GM19193 (cell line): ENCODE data around the gene MYL2.

Experiments used
- POLR2A ChIP-seq: IDR thresholded peaks from 4 replicates; pipeline ENCODE4 v1.6.1; 2011; ENCODE audit not compliant: insufficient read depth, insufficient read length; ENCODE audit errors: extremely low read depth

Gene MYL2

DNA sequence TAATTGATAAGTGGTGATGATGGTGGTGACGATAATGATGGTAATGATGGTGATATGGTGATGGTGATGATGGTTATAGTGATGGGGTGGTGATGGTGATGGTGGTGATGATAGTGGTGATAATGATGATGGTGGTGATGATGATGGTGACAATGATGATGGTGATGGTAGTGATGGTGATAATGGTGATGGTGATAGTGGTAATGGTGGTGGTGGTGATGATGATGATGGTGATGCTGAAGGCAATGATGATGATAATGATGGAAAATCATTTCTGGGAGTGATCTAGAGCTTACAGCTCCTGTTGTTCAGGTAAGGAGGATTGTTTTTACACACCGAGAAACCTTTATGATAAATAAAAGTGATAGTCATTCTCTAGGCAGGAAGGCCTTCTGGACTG lies 39.7 kb downstream of the MYL2 start:
- TF ChIP-seq POLR2A = no peak

GRCh38 chr12:110874781-110875180 lies 45.6 kb downstream of the MYL2 start:
- TF ChIP-seq POLR2A = no peak

DNA sequence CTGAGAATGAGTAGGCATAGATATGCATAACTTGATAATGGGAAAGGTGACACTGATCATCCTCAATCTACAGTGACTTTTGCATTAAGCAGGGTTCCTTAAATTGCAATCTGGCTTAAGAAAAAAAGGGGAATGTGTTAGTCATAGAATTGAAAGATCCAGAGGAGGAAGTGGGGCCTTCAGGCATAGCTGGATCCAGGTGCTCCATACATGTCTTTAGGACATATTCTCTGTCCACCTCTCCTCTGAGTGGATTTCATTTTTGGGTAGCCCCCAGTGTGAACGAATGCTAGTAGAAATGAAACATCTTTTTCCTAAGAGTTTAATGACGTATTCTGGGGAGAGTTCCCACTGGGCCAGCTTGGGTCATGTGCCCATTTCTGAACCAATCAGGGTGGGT lies 46.0 kb downstream of the MYL2 start:
- TF ChIP-seq POLR2A = no peak

GRCh38 chr12:110872100-110872499 lies 48.3 kb downstream of the MYL2 start:
- no peak for TF ChIP-seq POLR2A

- no peak for TF ChIP-seq POLR2A
Measured at GRCh38 chr12:110869803-110870202, 50.6 kb downstream of the MYL2 start.

DNA sequence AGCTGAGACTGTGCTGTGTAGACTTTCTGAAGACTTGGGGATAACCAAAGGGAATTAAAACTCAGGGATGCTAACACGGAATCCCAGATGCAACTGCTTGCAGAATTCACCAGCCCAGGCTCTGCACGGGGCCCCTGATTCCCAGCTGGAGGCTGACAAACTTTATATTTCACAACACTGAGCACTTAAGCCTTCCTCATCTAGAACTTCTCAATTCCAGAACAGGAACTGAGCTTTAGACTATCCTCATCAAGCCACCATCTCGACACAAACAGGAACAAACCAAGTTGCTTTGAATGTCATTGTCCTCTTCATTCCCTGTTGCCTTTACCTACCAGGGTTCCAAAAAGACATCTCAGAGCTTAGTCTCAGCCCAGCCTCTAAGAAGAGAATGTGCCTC lies 51.4 kb downstream of the MYL2 start:
- no peak for TF ChIP-seq POLR2A

GRCh38 chr12:110865521-110865920 lies 54.9 kb downstream of the MYL2 start:
- TF ChIP-seq POLR2A = no peak

DNA sequence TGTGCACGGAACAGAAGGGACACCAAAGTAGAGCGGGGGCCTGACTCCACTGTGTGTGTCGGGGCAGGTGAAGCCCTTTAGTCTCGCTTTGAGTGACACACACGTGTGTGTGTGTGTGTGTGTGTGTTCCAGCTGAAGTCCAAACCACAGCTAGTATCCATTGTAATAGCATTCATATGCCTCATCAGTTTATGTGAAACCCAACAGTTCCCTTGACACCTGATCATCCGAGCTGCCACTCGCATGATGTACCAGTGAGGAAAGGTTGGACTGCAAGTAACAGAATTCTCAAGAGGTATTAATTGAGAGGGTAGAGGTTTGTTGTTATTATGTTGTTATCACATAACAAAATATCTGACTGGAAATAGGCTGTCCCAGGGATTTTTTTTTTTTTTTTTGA lies 57.2 kb downstream of the MYL2 start:
- TF ChIP-seq POLR2A = no peak

GRCh38 chr12:110862329-110862728 lies 58.0 kb downstream of the MYL2 start:
- TF ChIP-seq POLR2A = no peak

DNA sequence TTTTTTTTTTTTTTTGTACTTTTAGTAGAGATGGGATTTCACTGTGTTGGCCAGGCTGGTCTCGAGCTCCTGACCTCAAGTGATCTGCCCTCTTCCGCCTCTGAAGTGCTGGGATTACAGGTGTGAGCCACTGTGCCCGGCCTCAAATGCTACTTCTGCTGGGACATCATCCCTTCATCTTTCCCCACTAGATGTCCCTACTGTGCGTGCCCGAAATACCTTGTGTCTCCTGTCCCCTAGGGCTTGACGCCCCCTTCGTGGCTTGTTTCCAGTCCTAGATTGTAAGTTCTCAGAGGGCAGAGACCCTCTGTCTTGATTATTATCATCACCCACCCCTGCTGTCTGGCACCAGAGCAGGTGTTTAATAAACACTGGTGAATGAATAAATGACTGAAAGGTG lies 58.6 kb downstream of the MYL2 start:
- TF ChIP-seq POLR2A = no peak
